ENCODE results near the gene ATP5MC3.

ATP5MC3 gene

DNA sequence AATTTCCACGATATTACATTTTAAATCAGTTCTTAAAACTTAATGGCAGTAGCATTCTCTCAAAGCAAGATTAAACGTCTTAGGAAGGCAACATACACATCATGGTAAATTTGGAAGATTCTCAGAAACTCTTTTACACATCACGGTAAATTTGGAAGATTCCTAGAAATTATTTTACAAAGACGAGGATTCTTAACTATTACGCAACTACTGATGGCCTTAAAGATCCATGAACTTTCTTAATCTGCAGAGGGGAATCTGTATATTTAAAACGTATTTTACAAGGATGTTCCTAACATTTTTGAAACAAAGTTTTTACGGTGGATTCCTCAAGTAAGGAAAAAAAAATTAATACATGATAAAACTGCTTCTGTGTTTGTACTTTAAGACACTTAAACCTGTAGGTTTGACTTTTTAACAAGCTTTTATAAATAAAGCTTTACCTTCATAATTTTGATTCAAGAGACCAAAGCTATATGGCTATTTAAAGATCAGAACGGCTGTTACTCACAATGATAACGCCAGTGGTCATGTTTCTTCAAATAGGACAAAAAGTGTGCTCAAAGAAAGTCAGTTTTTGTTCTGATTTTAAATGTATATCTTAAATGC lies 15.2 kb downstream of the ATP5MC3 start:
- Histone ChIP-seq H3K79me2 (ENCODE audit: control insufficient read depth, insufficient read depth, low read length, poor library complexity) (peaks cover 15% of the 10 kb centered on the region), H3K4ac (ENCODE audit: low read depth, low read length) (no peak overlapping the region), H3K14ac (ENCODE audit: low read length) (no peak overlapping the region), H3K27me3 (ENCODE audit: insufficient read depth, low read length) (no peaks in the 10 kb centered on the region), H3K27ac (ENCODE audit: low read depth, low read length) (no peak overlapping the region), H3K4me2 (ENCODE audit: low read length) (no peak overlapping the region), H3K36me3 (ENCODE audit: control insufficient read depth in 1 of 2, insufficient read depth in 2 of 2, low read length in 2 of 2) (peaks cover 0 to 2% of the 10 kb centered on the region in 2 experiments), H2BK12ac (ENCODE audit: low read length) (no peak overlapping the region), H2BK120ac (ENCODE audit: insufficient read depth, low read length, poor library complexity) (no peak overlapping the region), H4K91ac (ENCODE audit: low read depth, low read length) (no peak overlapping the region), H2AFZ (ENCODE audit: insufficient read depth, low read length, poor library complexity) (no peak overlapping the region), H4K12ac (ENCODE audit: low read depth, low read length) (no peak overlapping the region), H3K9me3 (ENCODE audit: insufficient read depth, low read depth, low read length) (no peaks in the 10 kb centered on the region), H3K4me3 (ENCODE audit: low read depth, low read length) (no peak overlapping the region), H2BK5ac (ENCODE audit: low read depth, low read length, poor library complexity) (no peak overlapping the region), H3K4me1 (ENCODE audit: control insufficient read depth in 1 of 2, insufficient read depth in 2 of 2, low read length in 2 of 2) (peaks cover 0 to 3% of the 10 kb centered on the region in 2 experiments), H3K18ac (ENCODE audit: low read length) (no peak overlapping the region), H2AK5ac (ENCODE audit: low read length) (no peak overlapping the region), H3K9ac (ENCODE audit: low read length) (no peak overlapping the region), H3K79me1 (ENCODE audit: low read length) (peaks cover 10% of the 10 kb centered on the region), H4K8ac (ENCODE audit: low read depth, low read length) (no peak overlapping the region), H3K23ac (ENCODE audit: low read length) (no peak overlapping the region)
- WGBS (ENCODE audit: extremely low coverage, insufficient coverage, insufficient read length) = 100% methylated on average over 1 of the region's 9 CpGs
- DNase-seq = peak in 1 of 2 donors; percentile 31

DNA sequence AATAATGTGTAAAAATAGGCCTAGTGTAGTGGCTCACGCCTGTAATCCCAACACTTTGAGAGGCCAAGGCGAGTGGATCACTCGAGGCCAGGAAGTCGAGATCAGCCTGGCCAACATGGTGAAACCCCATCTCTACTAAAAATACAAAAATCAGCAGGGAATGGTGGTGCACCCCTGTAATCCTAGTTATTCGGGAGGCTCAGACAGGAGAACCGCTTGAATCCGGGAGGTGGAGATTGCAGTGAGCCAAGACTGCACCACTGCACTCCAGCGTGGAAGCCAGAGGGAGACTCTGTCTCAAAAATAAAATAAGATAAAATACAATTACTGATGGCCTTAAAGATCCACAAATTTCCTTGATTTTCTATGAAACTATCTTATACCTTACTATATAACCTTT lies 17.3 kb downstream of the ATP5MC3 start:
- H4K8ac ChIP-seq (ENCODE audit: low read depth, low read length) = no peak overlapping the region
- no CpG with 5 or more reads among the region's 8 CpGs for WGBS (ENCODE audit: extremely low coverage, insufficient coverage, insufficient read length)
- no peak for DNase-seq

DNA sequence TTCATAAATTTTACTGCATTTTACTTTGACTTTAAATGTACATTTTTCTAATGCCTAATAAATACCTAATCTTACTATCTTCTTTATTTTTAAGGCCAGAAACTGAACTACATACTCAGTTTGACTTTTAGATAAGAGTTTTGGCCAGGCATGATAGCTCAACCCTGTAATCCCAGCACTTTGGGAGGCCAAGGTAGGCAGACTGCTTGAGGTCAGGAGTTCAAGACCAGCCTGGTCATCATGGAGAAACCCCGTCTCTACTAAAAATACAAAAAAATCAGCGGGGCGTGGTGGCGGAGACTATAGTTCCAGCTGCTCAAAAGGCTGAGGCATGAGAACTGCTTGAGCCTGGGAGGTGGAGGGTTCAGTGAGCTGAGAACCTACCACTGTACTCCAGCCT lies 22.6 kb downstream of the ATP5MC3 start:
- H3K79me1 ChIP-seq (ENCODE audit: low read length) = no peaks in the 10 kb centered on the region
- no peak overlapping the region for H3K4me3 ChIP-seq (ENCODE audit: low read depth, low read length)
- no peak overlapping the region for H3K14ac ChIP-seq (ENCODE audit: low read length)
- peaks cover 0 to 2% of the 10 kb centered on the region in 2 experiments for H3K4me1 ChIP-seq (ENCODE audit: control insufficient read depth in 1 of 2, insufficient read depth in 2 of 2, low read length in 2 of 2)
- no peak overlapping the region for H2BK12ac ChIP-seq (ENCODE audit: low read length)
- H3K4ac ChIP-seq (ENCODE audit: low read depth, low read length) = peak overlapping the region; percentile 89
- no peak for DNase-seq
- no peak overlapping the region for H3K9ac ChIP-seq (ENCODE audit: low read length)
- H4K12ac ChIP-seq (ENCODE audit: low read depth, low read length) = no peak overlapping the region
- H3K18ac ChIP-seq (ENCODE audit: low read length) = no peak overlapping the region
- no peak overlapping the region for H2BK5ac ChIP-seq (ENCODE audit: low read depth, low read length, poor library complexity)
- H3K27me3 ChIP-seq (ENCODE audit: insufficient read depth, low read length) = no peaks in the 10 kb centered on the region
- no peak overlapping the region for H4K91ac ChIP-seq (ENCODE audit: low read depth, low read length)
- H2AK5ac ChIP-seq (ENCODE audit: low read length) = no peak overlapping the region
- WGBS (ENCODE audit: extremely low coverage, insufficient coverage, insufficient read length) = no CpG with 5 or more reads among the region's 4 CpGs
- peaks cover 0 to 3% of the 10 kb centered on the region in 2 experiments for H3K36me3 ChIP-seq (ENCODE audit: control insufficient read depth in 1 of 2, insufficient read depth in 2 of 2, low read length in 2 of 2)
- no peak overlapping the region for H2AFZ ChIP-seq (ENCODE audit: insufficient read depth, low read length, poor library complexity)
- H3K27ac ChIP-seq (ENCODE audit: low read depth, low read length) = no peak overlapping the region
- H2BK120ac ChIP-seq (ENCODE audit: insufficient read depth, low read length, poor library complexity) = no peak overlapping the region
- H3K23ac ChIP-seq (ENCODE audit: low read length) = no peak overlapping the region
- H3K79me2 ChIP-seq (ENCODE audit: control insufficient read depth, insufficient read depth, low read length, poor library complexity) = peaks cover 7% of the 10 kb centered on the region
- H3K9me3 ChIP-seq (ENCODE audit: insufficient read depth, low read depth, low read length) = no peaks in the 10 kb centered on the region
- H3K4me2 ChIP-seq (ENCODE audit: low read length) = no peak overlapping the region
- no peak overlapping the region for H4K8ac ChIP-seq (ENCODE audit: low read depth, low read length)

More for the DNA sequence above, 17.3 kb downstream of the ATP5MC3 start:
- no peak overlapping the region for H2BK5ac ChIP-seq (ENCODE audit: low read depth, low read length, poor library complexity)
- no peak overlapping the region for H3K27ac ChIP-seq (ENCODE audit: low read depth, low read length)
- H3K4me3 ChIP-seq (ENCODE audit: low read depth, low read length) = no peak overlapping the region
- H3K79me1 ChIP-seq (ENCODE audit: low read length) = peaks cover 10% of the 10 kb centered on the region
- H3K9ac ChIP-seq (ENCODE audit: low read length) = no peak overlapping the region
- H3K27me3 ChIP-seq (ENCODE audit: insufficient read depth, low read length) = no peaks in the 10 kb centered on the region
- no peak overlapping the region for H4K91ac ChIP-seq (ENCODE audit: low read depth, low read length)
- H3K23ac ChIP-seq (ENCODE audit: low read length) = no peak overlapping the region
- H3K4me1 ChIP-seq (ENCODE audit: control insufficient read depth in 1 of 2, insufficient read depth in 2 of 2, low read length in 2 of 2) = peaks cover 0 to 3% of the 10 kb centered on the region in 2 experiments
- no peak overlapping the region for H4K12ac ChIP-seq (ENCODE audit: low read depth, low read length)
- no peak overlapping the region for H2BK120ac ChIP-seq (ENCODE audit: insufficient read depth, low read length, poor library complexity)
- H3K9me3 ChIP-seq (ENCODE audit: insufficient read depth, low read depth, low read length) = no peaks in the 10 kb centered on the region
- no peak overlapping the region for H2AFZ ChIP-seq (ENCODE audit: insufficient read depth, low read length, poor library complexity)
- no peak overlapping the region for H3K18ac ChIP-seq (ENCODE audit: low read length)
- H3K14ac ChIP-seq (ENCODE audit: low read length) = no peak overlapping the region
- H3K4ac ChIP-seq (ENCODE audit: low read depth, low read length) = peak overlapping the region; percentile 55
- H3K36me3 ChIP-seq (ENCODE audit: control insufficient read depth in 1 of 2, insufficient read depth in 2 of 2, low read length in 2 of 2) = peaks cover 0 to 2% of the 10 kb centered on the region in 2 experiments
- H3K79me2 ChIP-seq (ENCODE audit: control insufficient read depth, insufficient read depth, low read length, poor library complexity) = peaks cover 17% of the 10 kb centered on the region
- H2AK5ac ChIP-seq (ENCODE audit: low read length) = no peak overlapping the region
- H3K4me2 ChIP-seq (ENCODE audit: low read length) = no peak overlapping the region
- H2BK12ac ChIP-seq (ENCODE audit: low read length) = no peak overlapping the region

DNA sequence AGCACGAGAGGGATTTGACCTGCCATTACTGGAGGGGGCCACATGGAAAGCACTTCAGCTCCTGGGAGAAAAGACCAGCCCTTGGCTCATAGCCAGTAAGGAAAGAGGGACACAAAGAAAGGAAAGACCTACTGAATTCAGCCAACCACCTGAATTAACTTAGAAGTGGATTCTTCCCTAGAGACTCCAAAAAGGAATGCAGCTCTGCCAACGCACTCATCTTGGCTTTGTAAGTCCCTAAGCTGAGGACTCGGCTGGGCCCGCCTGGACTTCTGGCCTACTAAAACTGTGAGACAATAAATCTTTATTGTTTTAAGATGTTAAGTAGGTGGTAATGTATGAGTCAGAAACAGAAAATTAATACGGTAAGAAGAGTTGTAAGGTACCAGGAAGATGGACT lies 25.0 kb downstream of the ATP5MC3 start:
- Histone ChIP-seq H3K4me1 (ENCODE audit: control insufficient read depth in 1 of 2, insufficient read depth in 2 of 2, low read length in 2 of 2) (peaks cover 0 to 2% of the 10 kb centered on the region in 2 experiments), H3K79me2 (ENCODE audit: control insufficient read depth, insufficient read depth, low read length, poor library complexity) (peaks cover 7% of the 10 kb centered on the region), H3K4ac (ENCODE audit: low read depth, low read length) (peak overlapping the region; percentile 64), H3K27me3 (ENCODE audit: insufficient read depth, low read length) (no peaks in the 10 kb centered on the region), H3K4me3 (ENCODE audit: low read depth, low read length) (no peak overlapping the region), H3K36me3 (ENCODE audit: control insufficient read depth in 1 of 2, insufficient read depth in 2 of 2, low read length in 2 of 2) (peaks cover 0 to 3% of the 10 kb centered on the region in 2 experiments), H3K79me1 (ENCODE audit: low read length) (no peaks in the 10 kb centered on the region), H2AK5ac (ENCODE audit: low read length) (no peak overlapping the region), H2BK5ac (ENCODE audit: low read depth, low read length, poor library complexity) (no peak overlapping the region), H3K27ac (ENCODE audit: low read depth, low read length) (no peak overlapping the region), H3K9me3 (ENCODE audit: insufficient read depth, low read depth, low read length) (no peaks in the 10 kb centered on the region), H4K12ac (ENCODE audit: low read depth, low read length) (no peak overlapping the region), H3K4me2 (ENCODE audit: low read length) (no peak overlapping the region), H2BK12ac (ENCODE audit: low read length) (no peak overlapping the region), H3K23ac (ENCODE audit: low read length) (no peak overlapping the region), H2AFZ (ENCODE audit: insufficient read depth, low read length, poor library complexity) (no peak overlapping the region), H3K18ac (ENCODE audit: low read length) (no peak overlapping the region), H3K14ac (ENCODE audit: low read length) (no peak overlapping the region), H3K9ac (ENCODE audit: low read length) (no peak overlapping the region), H4K8ac (ENCODE audit: low read depth, low read length) (no peak overlapping the region), H2BK120ac (ENCODE audit: insufficient read depth, low read length, poor library complexity) (no peak overlapping the region), H4K91ac (ENCODE audit: low read depth, low read length) (no peak overlapping the region)
- no peak for DNase-seq
- 100% methylated on average over 1 of the region's 5 CpGs for WGBS (ENCODE audit: extremely low coverage, insufficient coverage, insufficient read length)
